IPS DF 4.7 (cell line): ENCODE results near the gene PPM1J.

Experiments used
- DNase-seq: peaks from one replicate; pipeline ENCODE4 v3.0.0-alpha.2; 2013; ENCODE audit warnings: low spot score; ENCODE audit errors: extremely low read depth

Gene PPM1J

DNA sequence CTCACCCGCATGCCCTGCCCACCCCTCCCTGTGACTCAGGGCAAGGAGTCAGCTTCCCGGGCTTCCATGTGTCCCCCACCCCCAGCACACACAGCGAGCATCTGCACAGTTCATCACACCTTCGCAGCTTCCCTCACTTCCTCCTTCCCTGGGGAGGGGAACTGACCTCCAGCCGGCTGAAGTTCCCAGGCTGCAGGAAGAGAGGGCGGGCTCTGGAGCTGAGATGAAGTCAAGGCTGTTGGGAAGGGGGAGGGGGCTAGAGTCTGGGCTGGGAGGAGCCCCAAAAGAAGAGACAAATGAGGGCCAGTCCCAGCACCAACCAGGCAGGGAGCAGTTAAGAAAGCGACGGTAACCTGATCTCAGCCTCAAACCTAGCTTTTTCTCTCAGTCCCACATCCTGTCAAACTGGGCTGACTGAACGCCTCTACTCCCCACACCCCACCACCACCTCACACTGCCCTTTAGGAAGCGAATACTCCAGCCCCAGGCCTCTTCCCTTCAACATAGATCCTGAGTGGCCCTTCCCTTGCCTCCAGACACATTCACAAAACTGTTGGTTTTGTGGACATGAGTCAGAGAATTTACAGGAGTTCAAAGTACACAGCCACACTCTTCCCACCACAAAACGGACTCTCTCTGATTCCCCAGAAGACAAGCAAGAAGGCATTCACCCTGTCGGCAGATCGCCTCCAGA, 10.1 kb downstream of the PPM1J start:
- peak; percentile 94 for DNase-seq

DNA sequence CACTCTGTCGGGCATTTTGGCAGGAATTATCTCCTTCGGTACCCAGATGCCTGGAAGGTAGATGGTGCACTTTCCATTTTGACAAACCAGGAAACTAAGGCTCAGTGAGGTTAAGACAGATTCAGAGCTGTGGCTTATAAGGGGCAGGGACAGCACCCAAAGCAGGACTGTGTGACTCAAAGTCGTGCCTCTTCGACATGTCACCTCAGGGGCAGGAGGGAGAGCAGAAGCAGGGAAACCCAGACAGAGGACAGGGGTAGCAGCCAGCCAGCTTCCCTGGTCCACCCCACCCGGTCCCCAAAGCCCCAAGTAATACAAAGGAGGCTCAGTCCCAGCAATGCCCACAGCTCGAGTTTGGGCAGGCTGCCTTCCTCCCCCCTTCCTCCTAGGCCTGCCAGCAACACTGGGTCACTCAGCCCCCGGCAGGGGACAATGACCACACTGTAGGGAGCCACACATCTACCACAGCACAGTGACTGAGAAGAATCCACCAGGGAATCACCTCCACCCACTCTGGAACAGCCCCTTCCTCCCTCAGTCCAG, 10.7 kb downstream of the PPM1J start:
- no peak for DNase-seq

DNA sequence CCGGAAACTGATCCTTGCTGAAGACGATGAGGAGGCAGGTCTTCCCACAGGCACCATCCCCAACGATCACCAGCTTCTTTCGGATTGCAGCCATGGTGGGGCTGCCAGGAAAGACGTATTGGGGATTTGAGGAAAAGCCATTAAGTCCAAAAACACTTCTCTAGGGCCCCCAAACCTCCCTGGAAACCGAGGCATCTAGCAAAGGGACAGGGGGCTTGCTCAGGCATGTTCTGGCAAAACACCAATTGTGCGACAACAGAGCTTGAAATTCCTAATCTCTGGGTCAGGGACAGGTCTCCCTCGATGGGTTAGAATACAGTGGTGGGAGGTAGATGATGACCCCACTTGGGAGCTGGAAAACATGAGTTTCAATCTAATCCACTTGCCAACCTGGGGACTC, 11.4 kb downstream of the PPM1J start:
- DNase-seq, result no peak

DNA sequence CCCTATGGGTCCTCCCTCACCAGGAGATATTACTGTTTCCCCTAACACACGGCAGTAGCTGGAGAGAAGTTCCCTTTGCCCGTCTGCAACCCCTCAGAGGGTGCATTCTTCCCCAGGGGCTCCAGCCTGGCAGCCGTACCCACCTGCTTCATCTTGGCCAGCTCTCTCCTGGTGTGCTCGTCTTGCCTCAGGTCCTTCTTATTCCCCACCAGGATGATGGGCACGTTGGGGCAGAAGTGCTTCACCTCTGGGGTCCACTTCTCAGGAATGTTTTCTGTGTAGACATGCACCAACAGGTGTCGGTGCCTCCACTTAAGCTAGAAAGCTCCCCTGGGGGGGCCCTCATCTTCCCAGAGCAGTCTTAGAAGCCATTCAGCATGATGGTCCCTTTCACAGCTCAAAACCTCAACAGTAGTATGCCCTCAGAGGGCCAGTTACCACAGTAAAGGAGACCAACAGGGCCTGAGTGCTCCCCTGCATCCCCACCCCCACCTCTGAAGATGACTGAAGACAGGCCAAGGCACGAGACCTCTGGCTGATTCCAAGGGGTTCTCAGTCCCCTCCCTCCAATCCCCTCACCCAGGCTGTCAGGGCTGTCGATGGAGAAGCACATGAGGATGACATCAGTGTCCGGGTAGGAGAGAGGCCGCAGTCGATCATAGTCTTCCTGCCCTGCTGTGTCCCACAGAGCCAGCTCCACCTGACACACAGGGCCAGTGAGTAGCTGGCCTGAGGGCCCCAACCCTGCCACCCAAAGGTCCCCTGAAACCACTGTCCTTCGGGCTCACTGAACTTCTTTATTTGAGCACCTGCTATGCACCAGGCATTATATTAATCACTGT, 12.5 kb downstream of the PPM1J start:
- DNase-seq, result no peak

DNA sequence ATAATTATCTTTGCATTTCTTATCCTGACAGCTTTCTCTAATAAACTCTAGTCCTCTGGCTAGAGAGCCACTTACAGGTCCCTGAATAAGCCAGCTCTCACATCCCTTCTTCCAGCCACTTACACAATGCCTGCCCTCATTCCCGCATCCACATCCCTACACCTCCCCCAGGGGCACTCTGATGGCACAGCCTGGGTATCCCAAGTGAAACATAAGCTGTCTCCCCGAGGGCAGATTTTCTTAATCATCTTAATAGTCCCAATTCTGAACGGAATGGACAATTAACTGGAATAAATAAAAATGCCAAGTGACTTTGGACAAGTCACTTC, 13.1 kb downstream of the PPM1J start:
- DNase-seq, result no peak

DNA sequence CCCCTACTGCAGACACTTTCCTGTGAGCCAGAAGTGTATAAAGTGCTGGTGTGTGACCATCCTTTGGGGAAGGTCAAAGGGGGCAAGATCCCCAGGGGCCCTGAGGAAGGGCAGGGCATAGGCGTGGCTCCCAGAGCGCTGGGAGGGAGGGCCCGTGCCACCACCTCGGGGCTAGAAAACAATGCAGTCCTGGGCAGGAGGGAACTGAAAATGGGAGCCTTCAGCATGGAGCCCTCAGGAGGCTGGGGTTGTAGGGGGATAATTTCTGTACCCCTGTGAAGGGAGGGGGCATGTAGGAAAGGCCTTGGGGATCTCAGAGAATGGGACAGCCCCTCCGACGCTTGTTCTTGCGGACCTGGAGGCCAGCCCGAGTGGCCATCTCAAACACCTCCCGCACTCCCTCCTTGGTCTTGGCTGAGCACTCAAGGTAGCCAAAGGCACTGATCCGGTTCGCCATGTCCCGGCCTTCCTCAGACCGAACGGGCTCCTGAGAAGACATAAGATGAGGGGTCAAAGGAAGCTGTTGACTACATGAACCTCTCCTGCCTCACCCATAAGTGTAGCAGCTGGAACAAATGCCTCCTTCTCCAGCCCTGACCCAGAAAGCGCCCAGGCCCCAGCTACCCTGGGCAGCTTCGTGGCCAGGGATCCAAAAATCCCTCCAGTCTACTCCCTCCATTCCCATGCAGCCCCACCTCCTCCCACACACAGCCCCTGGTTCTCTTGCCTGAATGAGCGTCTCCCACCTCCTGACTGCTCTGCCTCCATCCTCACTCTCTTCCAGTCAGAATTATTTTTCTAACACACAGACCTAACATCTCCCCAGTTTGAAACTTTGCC, 13.7 kb downstream of the PPM1J start:
- no peak for DNase-seq

DNA sequence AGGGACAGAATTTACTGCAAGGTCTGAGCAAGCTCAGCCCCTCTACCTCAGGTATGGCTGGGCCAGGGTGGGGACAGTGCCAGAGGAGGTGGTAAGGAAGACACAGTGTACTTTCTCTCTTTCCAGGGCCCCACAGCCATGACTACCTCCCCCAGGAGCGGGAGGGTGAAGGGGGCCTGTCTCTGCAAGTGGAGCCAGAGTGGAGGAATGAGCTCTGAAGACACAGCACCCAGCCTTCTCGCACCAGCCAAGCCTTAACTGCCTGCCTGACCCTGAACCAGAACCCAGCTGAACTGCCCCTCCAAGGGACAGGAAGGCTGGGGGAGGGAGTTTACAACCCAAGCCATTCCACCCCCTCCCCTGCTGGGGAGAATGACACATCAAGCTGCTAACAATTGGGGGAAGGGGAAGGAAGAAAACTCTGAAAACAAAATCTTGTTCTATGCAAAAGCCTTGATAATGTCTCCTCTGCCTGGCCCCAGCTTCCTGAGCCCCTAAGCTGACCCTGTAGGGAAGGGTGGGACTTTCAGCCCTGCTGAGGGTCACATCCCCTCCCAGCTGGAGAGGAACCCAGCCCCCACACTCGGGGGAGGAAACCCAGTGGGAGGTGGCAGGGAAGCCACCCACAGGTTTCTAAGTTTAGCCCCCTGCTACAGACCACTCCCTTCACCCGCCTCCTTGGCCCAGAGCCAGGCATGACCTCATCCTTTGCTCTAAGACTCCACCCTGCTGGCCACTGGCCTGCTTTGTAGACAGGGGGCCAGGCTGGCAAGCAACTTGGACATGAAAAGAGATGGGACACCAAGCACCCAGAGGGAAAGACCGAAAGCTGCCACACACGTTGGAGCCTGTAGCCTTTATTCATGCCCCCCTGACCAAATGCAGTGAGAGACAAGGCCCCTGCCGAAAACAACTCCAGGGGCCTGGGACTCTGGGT, 14.6 kb downstream of the PPM1J start:
- no peak for DNase-seq

DNA sequence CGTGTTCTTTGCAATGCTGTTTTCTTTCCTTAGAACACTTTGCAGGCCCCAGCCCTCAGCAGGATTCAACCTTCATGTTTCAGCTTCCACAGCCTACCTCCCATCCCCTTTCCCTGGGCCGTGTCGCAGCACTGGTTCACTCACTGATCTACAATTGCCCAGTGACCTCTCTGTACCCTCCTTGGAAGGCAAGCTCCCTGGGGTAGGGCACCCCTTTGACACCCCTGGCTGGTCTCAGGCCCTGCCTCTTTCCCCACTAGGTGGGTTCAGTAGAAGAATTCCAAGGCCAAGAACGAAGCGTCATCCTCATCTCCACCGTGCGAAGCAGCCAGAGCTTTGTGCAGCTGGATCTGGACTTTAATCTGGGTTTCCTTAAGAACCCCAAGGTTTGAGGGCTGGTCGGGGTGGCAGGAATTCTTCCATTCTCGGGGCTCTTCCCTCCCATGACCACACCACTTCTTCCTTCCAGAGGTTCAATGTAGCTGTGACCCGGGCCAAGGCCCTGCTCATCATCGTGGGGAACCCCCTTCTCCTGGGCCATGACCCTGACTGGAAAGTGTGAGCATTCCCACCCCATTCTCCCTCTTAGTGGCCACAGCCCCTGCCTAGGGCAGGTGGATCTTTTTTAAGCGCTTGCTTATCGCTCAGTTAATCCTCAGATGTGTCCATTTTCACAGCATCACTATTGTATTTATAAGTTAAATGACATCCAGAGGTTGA, 15.5 kb downstream of the PPM1J start:
- DNase-seq, result no peak

DNA sequence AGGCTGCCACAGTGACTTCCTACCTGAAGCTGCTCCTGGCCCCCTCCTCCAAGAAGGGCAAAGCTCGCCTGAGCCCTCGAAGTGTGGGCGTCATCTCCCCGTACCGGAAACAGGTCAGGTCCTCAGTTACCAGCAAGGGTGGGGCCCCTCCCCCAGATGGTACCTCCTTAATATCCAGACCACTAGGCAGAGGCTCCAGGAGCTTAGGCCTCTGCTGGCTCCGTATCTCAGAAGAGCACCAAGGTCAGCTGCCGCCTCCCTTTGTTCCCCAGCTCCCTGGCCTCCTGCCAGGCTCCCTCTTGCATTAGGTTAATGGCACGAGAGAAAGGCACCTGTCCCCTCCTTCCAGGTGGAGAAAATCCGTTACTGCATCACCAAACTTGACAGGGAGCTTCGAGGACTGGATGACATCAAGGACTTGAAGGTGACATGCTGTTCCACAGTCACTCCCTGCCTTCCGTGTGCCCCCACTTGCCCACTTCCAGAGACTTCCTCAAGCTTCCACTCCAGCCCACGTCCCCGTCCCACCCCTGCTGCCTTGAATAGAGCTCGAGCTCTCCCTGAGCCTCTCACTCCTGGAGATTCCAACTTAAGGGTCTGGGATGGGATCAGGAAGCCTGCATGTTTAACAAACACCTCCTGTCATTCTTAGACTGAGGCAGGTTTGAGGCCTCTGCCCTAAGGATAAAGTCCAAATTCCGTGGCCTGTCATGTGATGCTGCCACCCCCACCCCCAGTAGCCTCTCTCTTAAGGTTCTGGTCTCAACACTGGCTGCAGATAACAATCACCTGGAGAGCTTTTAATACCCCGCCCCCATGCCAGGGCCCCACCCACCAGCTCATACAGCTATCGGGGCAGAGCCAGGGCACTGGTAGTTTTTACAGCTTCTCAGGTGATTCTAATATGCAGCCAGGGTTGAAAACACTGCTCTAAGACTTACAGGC, 16.5 kb downstream of the PPM1J start:
- no peak for DNase-seq

DNA sequence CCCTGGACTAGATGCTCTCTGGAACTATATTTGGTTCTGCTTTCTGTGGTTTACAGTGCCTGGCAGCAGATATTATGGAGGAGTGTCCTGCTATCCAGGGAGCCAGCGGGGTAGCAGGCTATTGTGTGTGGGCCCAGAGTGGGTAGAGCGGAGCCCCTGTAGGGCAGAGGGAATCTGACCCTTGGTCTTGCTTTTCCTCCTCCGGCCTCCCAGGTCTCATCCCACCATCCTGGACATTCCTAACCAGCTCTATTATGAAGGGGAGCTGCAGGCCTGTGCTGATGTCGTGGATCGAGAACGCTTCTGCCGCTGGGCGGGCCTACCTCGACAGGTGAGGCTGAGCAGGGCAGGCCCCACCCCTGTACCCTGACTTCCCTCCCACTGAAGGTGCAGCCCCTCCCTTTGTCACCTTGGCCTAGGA, 17.3 kb downstream of the PPM1J start:
- no peak for DNase-seq

DNA sequence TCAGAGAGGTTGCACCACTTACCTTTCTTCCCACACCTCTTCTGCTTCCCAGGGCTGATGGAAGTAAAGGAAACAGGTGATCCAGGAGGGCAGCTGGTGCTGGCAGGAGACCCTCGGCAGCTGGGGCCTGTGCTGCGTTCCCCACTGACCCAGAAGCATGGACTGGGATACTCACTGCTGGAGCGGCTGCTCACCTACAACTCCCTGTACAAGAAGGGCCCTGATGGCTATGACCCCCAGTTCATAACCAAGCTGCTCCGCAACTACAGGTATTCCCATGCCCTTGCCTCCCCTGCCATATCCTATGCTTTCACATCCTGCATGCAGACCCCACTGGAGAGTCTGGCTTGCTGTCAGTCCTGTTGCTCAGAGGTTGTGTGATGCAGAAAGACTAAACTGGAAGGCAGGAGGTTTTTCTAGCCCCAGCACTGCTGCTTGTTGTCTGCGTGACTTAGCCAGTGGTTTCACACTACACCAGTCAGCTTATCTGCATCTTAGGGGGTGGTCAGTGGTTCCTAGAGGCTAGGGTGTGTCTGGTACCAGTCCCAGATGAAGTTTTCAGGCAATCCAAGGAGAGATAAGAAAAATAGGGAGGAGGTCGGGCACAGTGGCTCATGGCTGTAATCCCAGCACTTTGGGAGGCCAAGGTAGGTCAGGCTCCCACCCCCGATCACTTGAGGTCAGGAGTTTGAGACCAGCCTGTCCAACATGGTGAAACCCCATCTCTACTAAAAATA, 18.4 kb downstream of the PPM1J start:
- no peak for DNase-seq

DNA sequence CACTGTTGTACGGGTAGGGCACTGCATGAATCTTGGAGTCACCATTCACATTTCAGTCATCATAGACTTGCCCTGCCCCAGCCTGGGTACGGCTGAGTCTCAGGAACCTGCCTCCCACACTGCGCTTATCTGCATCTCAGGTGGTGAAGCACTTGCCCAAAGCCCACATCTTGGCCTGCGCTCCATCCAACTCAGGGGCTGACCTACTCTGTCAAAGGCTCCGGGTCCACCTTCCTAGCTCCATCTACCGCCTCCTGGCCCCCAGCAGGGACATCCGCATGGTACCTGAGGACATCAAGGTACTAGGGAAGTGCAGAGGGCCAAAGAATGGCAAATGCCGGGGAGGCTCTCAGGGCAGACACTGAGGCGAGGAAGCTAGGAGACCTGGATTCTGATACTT, 19.9 kb downstream of the PPM1J start:
- DNase-seq, result no peak

DNA sequence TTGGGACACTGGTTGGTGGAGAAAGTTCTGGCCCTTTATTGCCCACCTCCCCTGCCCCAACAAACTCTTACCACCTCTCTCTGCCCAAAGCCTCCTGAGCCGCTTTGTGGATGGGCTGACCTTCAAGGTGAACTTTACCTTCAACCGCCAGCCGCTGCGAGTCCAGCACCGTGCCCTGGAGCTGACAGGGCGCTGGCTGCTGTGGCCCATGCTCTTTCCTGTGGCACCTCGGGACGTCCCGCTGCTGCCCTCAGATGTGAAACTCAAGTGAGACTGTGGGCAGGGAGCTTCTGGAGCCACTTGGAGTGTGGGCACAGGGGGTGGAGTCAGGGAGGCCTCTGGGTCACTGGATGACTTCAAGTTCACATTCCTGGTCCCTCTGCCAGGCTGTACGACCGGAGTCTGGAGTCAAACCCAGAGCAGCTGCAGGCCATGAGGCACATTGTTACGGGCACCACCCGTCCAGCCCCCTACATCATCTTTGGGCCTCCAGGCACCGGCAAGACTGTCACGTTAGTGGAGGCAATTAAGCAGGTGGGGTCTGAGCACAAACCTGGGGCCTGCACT, 20.7 kb downstream of the PPM1J start:
- no peak for DNase-seq

DNA sequence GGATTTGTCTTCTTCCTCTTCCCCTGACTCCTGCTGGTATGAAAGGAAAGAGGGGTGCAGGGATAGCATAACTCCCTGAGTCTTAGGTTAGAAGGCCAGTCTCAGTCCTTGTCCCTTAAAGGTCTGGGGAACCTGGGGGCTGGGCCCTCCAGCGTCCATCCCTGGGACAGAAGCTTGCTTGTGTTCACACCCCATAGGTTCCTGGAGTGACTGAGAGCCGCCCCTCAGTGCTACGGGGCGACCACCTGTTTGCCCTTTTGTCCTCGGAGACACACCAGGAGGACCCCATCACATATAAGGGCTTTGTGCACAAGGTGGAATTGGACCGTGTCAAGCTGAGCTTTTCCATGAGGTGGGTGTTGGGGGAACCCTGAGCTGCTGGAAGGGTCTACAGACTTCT, 21.3 kb downstream of the PPM1J start:
- DNase-seq, result no peak

DNA sequence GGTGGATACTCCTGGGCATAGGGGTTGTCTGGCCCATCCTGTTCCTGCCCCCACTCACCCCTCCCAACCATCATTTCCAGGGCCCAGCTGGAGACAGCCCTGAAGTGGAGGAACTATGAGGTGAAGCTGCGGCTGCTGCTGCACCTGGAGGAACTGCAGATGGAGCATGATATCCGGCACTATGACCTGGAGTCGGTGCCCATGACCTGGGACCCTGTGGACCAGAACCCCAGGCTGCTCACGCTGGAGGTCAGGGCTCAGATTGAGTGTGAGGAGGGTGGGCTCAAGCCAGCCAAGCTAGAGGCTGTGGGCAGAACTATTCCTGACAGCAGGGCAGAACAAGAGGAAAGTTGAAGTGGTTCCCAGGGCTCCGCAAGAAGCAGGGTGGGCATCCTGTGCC, 22.5 kb downstream of the PPM1J start:
- no peak for DNase-seq

DNA sequence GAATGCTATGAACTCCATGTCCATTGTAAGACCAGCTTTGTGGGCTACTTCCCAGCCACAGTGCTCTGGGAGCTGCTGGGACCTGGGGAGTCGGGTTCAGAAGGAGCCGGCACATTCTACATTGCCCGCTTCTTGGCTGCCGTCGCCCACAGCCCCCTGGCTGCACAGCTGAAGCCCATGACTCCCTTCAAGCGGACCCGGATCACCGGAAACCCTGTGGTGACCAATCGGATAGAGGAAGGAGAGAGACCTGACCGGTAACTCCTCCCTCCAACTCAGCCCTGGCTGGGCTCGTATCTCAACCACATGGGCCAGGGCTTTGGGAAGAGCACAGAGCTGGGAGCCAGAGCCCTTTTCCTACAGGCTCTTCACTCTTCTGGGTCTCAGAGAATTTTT, 25.3 kb downstream of the PPM1J start:
- no peak for DNase-seq

DNA sequence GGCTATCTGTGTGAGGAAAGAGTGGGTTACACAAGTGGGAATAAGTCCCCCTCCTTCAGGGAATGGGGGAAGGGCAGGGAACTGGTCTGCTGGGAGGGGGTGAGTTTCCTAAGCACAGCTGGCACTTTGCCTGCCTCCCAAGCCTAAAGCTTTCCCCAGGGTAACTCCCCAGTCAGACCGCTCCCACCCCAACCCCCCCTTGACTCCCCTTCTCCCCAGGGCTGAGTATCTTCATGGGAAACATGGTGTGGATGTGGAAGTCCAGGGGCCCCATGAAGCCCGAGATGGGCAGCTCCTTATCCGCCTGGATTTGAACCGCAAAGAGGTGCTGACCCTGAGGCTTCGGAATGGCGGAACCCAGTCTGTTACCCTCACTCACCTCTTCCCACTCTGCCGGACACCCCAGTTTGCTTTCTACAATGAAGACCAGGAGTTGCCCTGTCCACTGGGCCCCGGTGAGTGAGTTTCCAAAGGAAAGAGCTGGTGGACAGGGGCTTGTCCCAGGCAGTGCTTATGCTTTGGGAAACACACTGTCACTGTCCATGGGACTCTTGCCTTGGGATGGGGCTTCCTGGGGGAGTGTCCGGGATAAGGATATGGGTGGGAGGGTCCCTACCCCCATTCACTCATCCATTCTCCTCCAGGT, 25.8 kb downstream of the PPM1J start:
- DNase-seq, result no peak
